H1 (cell line): ENCODE results near the gene RFPL3. TPM values are rescaled to one million over a fixed set of nuclear protein-coding genes. Genes with fewer than 3 reads are reported as not detected.

Source experiments
- CTCF ChIA-PET: fragments of 300-600 bp; sonication (Branson Sonifier 250); formaldehyde crosslinking; loops from one replicate; lab custom pipeline; 2021; ENCODE audit not compliant: partially characterized antibody; lab: Charles Lee
- POLR2A ChIA-PET: fragments of 300-600 bp; sonication (Branson Sonifier 250); formaldehyde crosslinking; loops from one replicate; lab custom pipeline; 2021; ENCODE audit warnings: inconsistent platforms; ENCODE audit not compliant: partially characterized antibody; lab: Charles Lee
- DNase-seq, 2 experiments: peaks; one replicate each; pipeline versions ENCODE4 v3.0.0 to v3.0.0-alpha.2; 2010 to 2022; ENCODE audit warnings: low spot score in 2 of 2, low read depth in 1 of 2, mixed read lengths in 1 of 2
- FAIRE-seq: peaks from 2 replicates; lab custom pipeline; 2011; peaks lifted over from hg19 to GRCh38; lab: Jason Lieb, UNC
- H2AFZ ChIP-seq: 2 replicates; pipeline ENCODE4 v1.8.1; 2012; ENCODE audit warnings: low read length, inconsistent platforms
- H2AK5ac ChIP-seq: 2 replicates; pipeline ENCODE4 v1.6.1; 2013; ENCODE audit warnings: low read depth, low read length
- H2BK120ac ChIP-seq: replicated peaks from 2 replicates; pipeline ENCODE3; 2013; ENCODE audit warnings: low read depth, low read length, inconsistent platforms
- H2BK12ac ChIP-seq: 2 replicates; pipeline ENCODE4 v1.6.1; 2013; ENCODE audit warnings: low read depth, low read length
- H2BK15ac ChIP-seq: 2 replicates; pipeline ENCODE4 v1.6.1; 2013; ENCODE audit warnings: low read length
- H2BK20ac ChIP-seq: 2 replicates; pipeline ENCODE4 v1.6.1; 2013; ENCODE audit warnings: low read length
- H2BK5ac ChIP-seq: 2 replicates; pipeline ENCODE4 v1.6.1; 2013; ENCODE audit warnings: low read depth, low read length
- H3K14ac ChIP-seq: 2 replicates; pipeline ENCODE4 v1.6.1; 2013; ENCODE audit warnings: inconsistent platforms; ENCODE audit not compliant: insufficient read length
- H3K18ac ChIP-seq: 2 replicates; pipeline ENCODE4 v1.6.1; 2013; ENCODE audit warnings: low read length; ENCODE audit errors: extremely low read depth
- H3K23ac ChIP-seq: 2 replicates; pipeline ENCODE4 v1.6.1; 2013; ENCODE audit warnings: inconsistent platforms; ENCODE audit not compliant: insufficient read length
- H3K23me2 ChIP-seq: 2 replicates; pipeline ENCODE4 v1.6.1; 2013; ENCODE audit warnings: low read depth, low read length
- H3K27ac ChIP-seq: 2 replicates; pipeline ENCODE4 v1.6.1; 2011; ENCODE audit warnings: low read depth, low read length, inconsistent platforms
- H3K27me3 ChIP-seq, 4 experiments: replicated peaks in 1 of 4; 1 replicate in 1 of 4; 2 replicates in 3 of 4; pipeline versions ENCODE4 v1.6.1 to v1.8.1; 2011 to 2013; ENCODE audit warnings: low read length in 3 of 4, mild to moderate bottlenecking in 3 of 4, inconsistent platforms in 2 of 4, mixed read lengths in 2 of 4, moderate library complexity in 1 of 4; ENCODE audit not compliant: control insufficient read depth in 3 of 4, insufficient read depth in 3 of 4; ENCODE audit errors: extremely low read depth in 1 of 4
- H3K36me3 ChIP-seq, 4 experiments: 2 replicates each; pipeline versions ENCODE4 v1.6.1 to v1.8.1; 2011 to 2013; ENCODE audit warnings: mild to moderate bottlenecking in 4 of 4, low read length in 3 of 4, moderate library complexity in 2 of 4, control low read depth in 1 of 4, inconsistent platforms in 1 of 4; ENCODE audit not compliant: insufficient read depth in 4 of 4, control insufficient read depth in 2 of 4
- H3K4ac ChIP-seq: replicated peaks from 2 replicates; pipeline ENCODE3; 2013; ENCODE audit warnings: low read length, low read depth, mixed read lengths, inconsistent platforms; ENCODE audit not compliant: insufficient read length
- H3K4me1 ChIP-seq, 4 experiments: replicated peaks in 1 of 4; 1 replicate in 1 of 4; 2 replicates in 3 of 4; pipeline versions ENCODE4 v1.6.1 to v1.8.1; 2011 to 2013; ENCODE audit warnings: low read length in 3 of 4, inconsistent platforms in 2 of 4, mixed read lengths in 1 of 4; ENCODE audit not compliant: insufficient read depth in 4 of 4, control insufficient read depth in 3 of 4
- H3K4me2 ChIP-seq, 2 experiments: 2 replicates each; pipeline versions ENCODE4 v1.6.1 to v1.8.1; 2011 to 2013; ENCODE audit warnings: low read depth in 2 of 2, low read length in 2 of 2, control low read depth in 1 of 2, inconsistent platforms in 1 of 2, mild to moderate bottlenecking in 1 of 2; ENCODE audit not compliant: insufficient read depth in 1 of 2
- H3K4me3 ChIP-seq, 4 experiments: fragments of 200-600, 300-600 bp in 1 of 4; sonication (generic), shearing (Covaris generic), sonication (Bioruptor Twin) in 1 of 4; 2 replicates each; pipeline versions ENCODE4 v1.5.1 to v1.8.1; 2011 to 2016; ENCODE audit warnings: low read length in 4 of 4, low read depth in 3 of 4, control low read depth in 2 of 4, inconsistent platforms in 2 of 4, mild to moderate bottlenecking in 2 of 4, mixed read lengths in 1 of 4, moderate library complexity in 1 of 4; ENCODE audit not compliant: insufficient read depth in 2 of 4; ENCODE audit errors: extremely low read depth in 1 of 4
- H3K56ac ChIP-seq: replicated peaks from 2 replicates; pipeline ENCODE3; 2013; ENCODE audit warnings: low read depth, mild to moderate bottlenecking, mixed read lengths, low read length, inconsistent platforms; ENCODE audit not compliant: insufficient read length
- H3K79me1 ChIP-seq: 2 replicates; pipeline ENCODE4 v1.6.1; 2013; ENCODE audit warnings: low read depth, low read length, control low read depth
- H3K79me2 ChIP-seq, 2 experiments: 2 replicates each; pipeline versions ENCODE4 v1.6.1 to v1.8.1; 2012 to 2013; ENCODE audit warnings: low read length in 2 of 2, mild to moderate bottlenecking in 2 of 2, inconsistent platforms in 1 of 2; ENCODE audit not compliant: insufficient read depth in 2 of 2, control insufficient read depth in 1 of 2
- H3K9ac ChIP-seq, 4 experiments: replicated peaks in 1 of 4; 1 replicate in 1 of 4; 2 replicates in 3 of 4; pipeline versions ENCODE4 v1.6.1 to v1.8.1; 2011 to 2013; ENCODE audit warnings: low read depth in 3 of 4, low read length in 3 of 4, control low read depth in 2 of 4, mild to moderate bottlenecking in 2 of 4, moderate library complexity in 2 of 4, inconsistent platforms in 1 of 4; ENCODE audit errors: extremely low read depth in 1 of 4
- H3K9me3 ChIP-seq, 2 experiments: 2 replicates each; pipeline versions ENCODE4 v1.6.1 to v1.8.1; 2012 to 2013; ENCODE audit warnings: mild to moderate bottlenecking in 2 of 2, moderate library complexity in 2 of 2, control low read depth in 1 of 2, inconsistent platforms in 1 of 2, low read depth in 1 of 2, low read length in 1 of 2, mixed read lengths in 1 of 2; ENCODE audit not compliant: insufficient read depth in 2 of 2
- H4K20me1 ChIP-seq, 2 experiments: replicated peaks in 1 of 2; 2 replicates each; pipeline versions ENCODE3 to v1.8.1; 2011 to 2013; ENCODE audit warnings: inconsistent platforms in 2 of 2, low read length in 2 of 2, mild to moderate bottlenecking in 1 of 2; ENCODE audit not compliant: insufficient read depth in 2 of 2, control insufficient read depth in 1 of 2
- H4K5ac ChIP-seq: 2 replicates; pipeline ENCODE4 v1.6.1; 2013; ENCODE audit warnings: low read length, low read depth, mixed read lengths, inconsistent platforms; ENCODE audit not compliant: insufficient read length
- H4K8ac ChIP-seq: 2 replicates; pipeline ENCODE4 v1.8.0; 2013; ENCODE audit warnings: mild to moderate bottlenecking, moderate library complexity, low read length, inconsistent platforms; ENCODE audit not compliant: insufficient read depth; ENCODE audit errors: extremely low read depth
- H4K91ac ChIP-seq: replicated peaks from 2 replicates; pipeline ENCODE3; 2013; ENCODE audit warnings: low read length, mixed read lengths, inconsistent platforms; ENCODE audit not compliant: insufficient read length
- BACH1 ChIP-seq: IDR thresholded peaks from 2 replicates; pipeline ENCODE4 v1.6.1; 2012; ENCODE audit warnings: low read length, improper control_type of control experiment
- EZH2 ChIP-seq: fragments of 200-600 bp; sonication (generic); IDR thresholded peaks from 2 replicates; pipeline ENCODE4 v1.7.1; 2012; ENCODE audit warnings: low read depth, mild to moderate bottlenecking, moderate library complexity, low read length, inconsistent platforms; ENCODE audit not compliant: severe bottlenecking
- JUN ChIP-seq: IDR thresholded peaks from 2 replicates; pipeline ENCODE4 v1.6.1; 2011; ENCODE audit warnings: low read depth, mild to moderate bottlenecking, improper control_type of control experiment, low read length
- MAFK ChIP-seq: IDR thresholded peaks from 2 replicates; pipeline ENCODE4 v1.6.1; 2012; ENCODE audit warnings: low read depth, mild to moderate bottlenecking, improper control_type of control experiment, low read length
- PHF8 ChIP-seq: fragments of 200-600 bp; sonication (generic); conservative IDR thresholded peaks from 2 replicates; pipeline ENCODE4 v1.7.1; 2012; ENCODE audit warnings: low read depth, mild to moderate bottlenecking, inconsistent platforms, low read length, moderate library complexity
- RNF2 ChIP-seq: fragments of 200-900, 300-1000 bp; sonication (generic); IDR thresholded peaks from 2 replicates; pipeline ENCODE4 v1.7.1; 2016; ENCODE audit warnings: borderline replicate concordance, low read depth, mild to moderate bottlenecking, antibody characterized with exemption, low read length; ENCODE audit not compliant: poor library complexity, severe bottlenecking; ENCODE audit errors: missing control alignments
- SIRT6 ChIP-seq: IDR thresholded peaks from one replicate; pipeline ENCODE4 v1.7.1; 2012; ENCODE audit warnings: low read length, inconsistent platforms
- SUZ12 ChIP-seq: fragments of 200-600 bp; sonication (generic); IDR thresholded peaks from 2 replicates; pipeline ENCODE4 v1.6.1; 2012; ENCODE audit warnings: mild to moderate bottlenecking, inconsistent platforms, low read length, moderate library complexity, mixed read lengths
- TEAD4 ChIP-seq: IDR thresholded peaks from 2 replicates; pipeline ENCODE4 v1.6.1; 2012; ENCODE audit warnings: low read depth, low read length, inconsistent platforms, mixed read lengths
- WGBS, 2 experiments: shearing (Covaris generic) in 1 of 2; methylation state at CpG; one replicate each; pipeline versions ENCODE4 v1.1.6 to v1.1.7; 2013 to 2015; ENCODE audit warnings: low lambda C conversion rate in 2 of 2, mixed read lengths in 2 of 2, inconsistent platforms in 1 of 2, low coverage in 1 of 2, missing lambda C conversion rate in 1 of 2; ENCODE audit not compliant: insufficient replicate concordance in 2 of 2, insufficient coverage in 1 of 2, insufficient read length in 1 of 2; ENCODE audit errors: extremely low coverage in 1 of 2, missing lambda C conversion rate in 1 of 2; 5-methylcytosine and 5-hydroxymethylcytosine counted together
- polyA plus RNA-seq, 7 experiments: library from polyadenylated mRNA; depleted of rRNA in 3 of 7; stranded (reverse) in 5 of 7; unstranded in 2 of 7; fragments of >200 nt in 5 of 7; fragments of 200-250 nt in 2 of 7; gene quantifications; 1 replicate in 5 of 7; 2 replicates in 1 of 7; 4 replicates in 1 of 7; pipeline versions ENCODE4 v1.2.1 to v1.2.3, GENCODE V29; 2011 to 2013; ENCODE audit warnings: missing spikeins in 2 of 7, mixed read lengths in 2 of 7
- total RNA-seq: library from RNA; stranded (reverse); fragmentation: NEBNext Ultra II Directional; extraction: Animal tissue kit (Norgen Biotek cat#: 25700); gene quantifications from 2 replicates; pipeline ENCODE4 v1.2.1, GENCODE V29; 2021

Gene RFPL3
- total and polyA plus RNA-seq, 2 of the 8 experiments (the other 6 are each of a cell fraction or from before 2014, with no cell fraction given), result 0.08 to 0.24 TPM

GRCh38 chr22:32404021-32404420 is 46.4 kb downstream of the RFPL3 start:
- H3K4me3 ChIP-seq, result no peak overlapping the region
- no peak overlapping the region for H2BK20ac ChIP-seq
- DNase-seq (no peak), FAIRE-seq (no peak)
- H3K4ac ChIP-seq, result no peak overlapping the region
- no peak overlapping the region for H3K14ac ChIP-seq
- peaks cover 0 to 2% of the 10 kb centered on the region in 2 experiments for H4K20me1 ChIP-seq
- H3K4me2 ChIP-seq, result no peak overlapping the region
- no peak overlapping the region for H2BK120ac ChIP-seq
- no peak overlapping the region for H3K23ac ChIP-seq
- no peak overlapping the region for H2BK5ac ChIP-seq
- no peak overlapping the region for H4K8ac ChIP-seq
- H4K91ac ChIP-seq, result no peak overlapping the region
- ChIA-PET CTCF (interaction anchor here (0.6 kb wide), 1 partner anchor 67 kb away, joined by 3 read pairs; no protein-coding TSS in a partner anchor), POLR2A (no interaction called here)
- H3K56ac ChIP-seq, result no peak overlapping the region
- no peak overlapping the region for H4K5ac ChIP-seq
- H3K23me2 ChIP-seq, result no peaks in the 10 kb centered on the region
- H3K18ac ChIP-seq, result no peak overlapping the region
- no peak overlapping the region for H2AFZ ChIP-seq
- H3K79me2 ChIP-seq, result no peaks in the 10 kb centered on the region; a peak in 1 of 4 replicates
- no peak overlapping the region for H3K27ac ChIP-seq
- H2BK12ac ChIP-seq, result no peak overlapping the region
- no peaks in the 10 kb centered on the region for H3K4me1 ChIP-seq
- peaks cover 10 to 67% (median 54%) of the 10 kb centered on the region in 4 experiments for H3K36me3 ChIP-seq
- no peaks in the 10 kb centered on the region for H3K9me3 ChIP-seq
- H2AK5ac ChIP-seq, result no peak overlapping the region
- H3K27me3 ChIP-seq, result no peaks in the 10 kb centered on the region
- no peak overlapping the region for H2BK15ac ChIP-seq
- no peaks in the 10 kb centered on the region; the same call in 1 of the 2 replicates for H3K79me1 ChIP-seq
- TF ChIP-seq SUZ12, result no peak
- TF ChIP-seq MAFK, result no peak
- TF ChIP-seq RNF2, result no peak
- no peak for TF ChIP-seq PHF8
- TF ChIP-seq BACH1, result no peak
- TF ChIP-seq JUN, result no peak
- TF ChIP-seq EZH2, result no peak
- no peak for TF ChIP-seq TEAD4
- no peak for TF ChIP-seq SIRT6
- WGBS, 2 experiments, result 89% methylated on average over 2 of the region's 2 CpGs; no CpG with 5 or more reads in 1 of the 2 experiments
- no peak overlapping the region for H3K9ac ChIP-seq
